GM19372 (cell line): Measurements from ENCODE around the gene MRPL28.
"Not testable (repeated sequence)": the region's sequence is repeated elsewhere in the genome, so short reads cannot be mapped to it uniquely, and the experiment has no call there.

ENCODE experiments used
- ATAC-seq: cut with Tn5 transposase; IDR thresholded peaks from one replicate; pipeline ENCODE4 v1.9.1; 2021; ENCODE audit warnings: mild to moderate bottlenecking, low read depth, moderate library complexity; ENCODE audit not compliant: unreplicated experiment

The MRPL28 gene

DNA sequence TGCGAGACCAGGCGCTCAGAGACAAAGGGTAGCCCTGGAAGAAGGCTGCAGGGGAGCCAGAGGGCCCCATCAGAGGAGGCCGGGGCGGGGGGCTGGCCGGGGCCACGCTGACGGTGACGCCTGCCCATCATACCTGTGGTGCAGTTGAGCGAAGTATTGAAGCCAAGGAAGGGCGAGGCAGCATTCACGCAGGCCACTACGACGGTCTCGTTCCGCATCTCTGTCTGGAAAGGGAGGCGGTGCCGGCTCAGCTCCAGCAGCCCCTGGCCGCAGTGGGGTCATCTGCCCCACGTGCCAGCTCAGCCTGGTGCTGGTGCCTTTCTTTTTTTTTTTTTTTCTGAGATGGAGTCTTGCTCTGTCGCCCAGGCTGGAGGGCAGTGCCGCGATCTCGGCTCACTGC is 4.9 kb upstream of the MRPL28 start:
- no peak for ATAC-seq

- ATAC-seq = no peak
Observed at GRCh38 chr16:374616-374926, 4.2 kb upstream of the MRPL28 start.

DNA sequence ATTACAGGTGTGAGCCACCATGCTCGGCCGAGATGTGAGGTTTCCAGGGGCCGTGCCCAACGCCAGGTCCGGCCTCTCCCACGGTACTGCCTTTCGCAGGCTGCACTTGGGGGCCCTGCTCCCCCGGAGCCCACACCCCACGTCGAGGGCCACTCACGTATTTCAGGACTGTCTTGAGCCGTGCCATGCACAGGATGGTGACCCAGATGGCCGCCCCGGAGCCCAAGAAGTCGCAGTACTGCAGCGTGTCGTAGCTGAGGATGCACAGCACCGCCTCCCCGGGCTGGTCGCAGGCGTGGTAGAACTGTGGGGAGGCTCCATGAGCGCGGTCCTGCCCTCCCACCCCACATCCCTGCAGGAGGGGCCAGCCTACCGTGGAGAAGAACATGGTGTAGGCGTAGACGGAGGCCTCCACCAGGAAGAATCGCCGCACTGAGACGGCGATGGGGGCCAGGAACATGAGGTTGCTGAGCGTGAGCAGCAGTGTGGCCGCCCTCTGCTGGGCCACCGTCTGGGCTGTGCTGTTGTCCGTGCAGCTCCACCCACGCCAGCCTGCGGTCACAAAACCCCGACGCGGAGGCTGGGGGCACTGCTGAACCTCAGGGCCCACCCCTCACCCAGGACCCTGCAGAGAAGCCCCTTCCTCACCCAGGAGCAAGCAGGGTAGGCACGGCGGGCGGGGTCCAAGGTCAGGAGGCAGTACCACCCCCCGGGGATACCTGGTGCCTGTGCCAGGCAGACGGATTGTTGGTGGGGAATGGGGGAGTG is 3.7 kb upstream of the MRPL28 start:
- ATAC-seq = no peak

DNA sequence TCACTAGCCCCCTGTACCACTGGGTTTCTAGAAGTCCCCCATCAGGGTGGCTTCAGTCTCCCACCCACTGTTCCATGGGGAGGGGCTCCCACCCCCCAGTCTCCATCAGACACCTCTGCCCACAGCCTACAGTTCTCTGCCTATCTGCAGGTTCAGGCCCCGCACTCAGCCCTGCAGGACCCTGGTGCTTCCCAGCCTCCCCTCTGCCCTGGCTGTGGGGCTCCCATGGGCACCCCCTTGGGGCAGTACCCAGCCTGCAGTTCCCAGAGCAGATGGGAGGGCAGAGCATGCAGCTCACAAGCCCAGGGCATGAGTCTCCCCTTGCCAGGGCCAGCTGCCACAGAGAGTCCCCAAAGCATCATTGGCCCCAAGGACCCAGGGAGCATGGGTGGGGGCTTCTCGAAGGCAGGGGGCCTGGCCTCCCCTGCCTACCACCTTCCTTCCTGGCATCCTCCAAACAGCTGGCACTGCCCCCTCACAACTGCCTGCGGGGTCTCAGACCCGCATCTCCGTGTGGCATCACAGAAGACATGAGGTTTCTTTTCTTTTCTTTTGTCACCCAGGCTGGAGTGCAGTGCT is 2.8 kb upstream of the MRPL28 start:
- ATAC-seq = no peak

GRCh38 chr16:372302-372983 is 2.1 kb upstream of the MRPL28 start:
- ATAC-seq = no peak

- no peak for ATAC-seq
Observed at GRCh38 chr16:371515-372301, 1.4 kb upstream of the MRPL28 start.

DNA sequence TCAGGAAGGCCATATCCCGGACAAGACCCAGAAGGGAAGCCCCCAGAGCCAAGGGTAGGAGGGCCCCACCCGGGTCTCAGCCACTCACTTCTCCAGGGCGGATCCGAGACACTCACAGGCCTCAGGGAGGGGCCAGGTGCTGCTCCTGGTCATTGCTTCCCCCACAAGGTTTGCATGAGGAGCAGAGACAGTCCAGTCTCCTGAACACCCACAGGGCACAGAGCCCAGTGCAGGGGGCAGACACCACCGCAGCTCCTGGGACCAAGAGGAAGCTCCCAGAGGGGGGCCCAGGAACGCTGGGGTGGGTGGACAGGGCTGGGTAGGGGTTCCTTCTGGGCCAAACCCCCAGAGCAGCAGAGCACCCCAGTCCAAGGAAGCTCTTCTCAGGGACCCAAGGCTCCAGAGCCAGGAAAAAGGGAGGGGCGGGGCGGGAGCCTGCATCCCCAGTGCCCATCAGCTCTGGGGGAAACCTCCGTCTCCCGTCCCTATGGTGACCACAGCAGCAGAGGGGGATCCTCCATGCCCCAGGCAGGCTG is 709 bp upstream of the MRPL28 start:
- ATAC-seq = no peak

GRCh38 chr16:369866-370436 is 387 bp downstream of the MRPL28 start:
- ATAC-seq = no peak

DNA sequence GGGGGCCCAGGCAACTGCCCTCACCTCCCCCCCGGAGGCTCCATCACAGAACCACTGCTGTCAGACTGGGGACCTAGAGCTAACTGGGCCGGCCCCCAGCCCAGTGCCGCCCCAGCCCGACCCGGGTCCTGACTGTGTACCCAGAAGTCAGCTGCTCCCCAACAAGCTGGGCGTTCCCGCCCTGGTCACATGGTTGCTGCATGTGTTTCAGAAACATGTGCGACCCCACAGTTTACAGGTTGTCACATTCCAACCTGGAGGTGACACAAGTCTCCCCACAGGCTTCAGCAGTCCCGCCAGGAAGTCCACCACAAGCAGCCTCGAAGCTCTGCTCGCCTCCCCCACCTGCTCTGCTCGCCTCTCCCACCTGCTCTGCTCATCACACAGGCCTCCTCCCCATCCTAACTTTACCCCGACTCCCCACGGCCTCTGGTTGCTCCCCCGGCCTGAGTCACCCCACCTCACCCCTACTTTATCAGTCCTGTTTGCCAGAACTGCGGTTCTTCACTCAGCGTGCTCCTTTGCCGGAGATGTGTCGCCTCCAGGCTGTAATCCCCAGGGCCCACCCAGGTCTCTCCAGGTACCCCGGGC is 968 bp downstream of the MRPL28 start:
- no peak for ATAC-seq

GRCh38 chr16:368388-369158 is 1.8 kb downstream of the MRPL28 start:
- no peak for ATAC-seq

DNA sequence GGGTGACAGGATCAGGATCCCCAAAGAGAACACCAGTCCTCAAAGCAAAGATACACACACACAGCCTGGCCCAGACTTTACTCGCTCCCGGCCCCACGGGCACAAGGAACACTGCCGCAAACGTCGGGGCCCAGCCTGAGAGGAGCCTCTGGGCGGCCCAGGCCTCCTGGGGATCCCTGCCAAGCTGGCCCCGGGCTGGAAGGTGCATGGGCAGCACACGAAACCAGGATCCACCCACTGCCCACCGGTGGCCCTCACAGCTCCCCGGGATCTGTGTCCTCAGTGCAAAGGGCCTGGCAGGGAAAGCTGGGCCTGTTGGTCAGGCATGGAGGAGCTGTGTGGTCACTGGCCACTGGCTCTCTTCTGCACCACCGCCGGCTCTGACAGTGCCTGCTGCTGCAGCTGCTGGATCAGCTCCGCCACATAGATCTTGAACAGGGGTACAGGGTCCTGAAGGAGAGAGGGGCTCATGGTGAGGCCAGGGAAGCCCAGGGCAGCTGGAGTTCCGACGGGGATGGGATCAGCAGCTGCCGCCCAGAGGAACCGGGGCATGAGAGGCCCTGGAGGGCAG is 2.9 kb downstream of the MRPL28 start:
- no peak for ATAC-seq

DNA sequence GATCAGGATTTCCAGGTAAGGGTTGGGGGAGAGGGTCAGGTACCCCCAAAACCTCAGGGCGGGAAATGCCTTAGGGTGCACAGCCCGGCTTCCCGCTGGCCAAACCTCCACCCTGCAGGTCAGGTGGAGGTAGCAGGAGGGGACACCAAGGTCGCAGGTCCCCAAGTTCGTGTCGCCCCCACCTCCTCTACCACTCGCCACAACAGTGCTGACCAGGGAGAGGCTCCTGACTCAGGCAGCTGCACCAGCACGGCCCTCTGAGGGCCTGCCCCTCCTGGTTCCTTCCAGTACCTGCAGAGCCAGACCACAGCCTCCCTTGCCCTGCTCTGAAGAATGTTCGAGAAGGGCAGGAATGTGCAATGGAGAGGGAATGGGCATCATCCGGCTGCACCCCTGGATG is 3.9 kb downstream of the MRPL28 start:
- no peak for ATAC-seq

DNA sequence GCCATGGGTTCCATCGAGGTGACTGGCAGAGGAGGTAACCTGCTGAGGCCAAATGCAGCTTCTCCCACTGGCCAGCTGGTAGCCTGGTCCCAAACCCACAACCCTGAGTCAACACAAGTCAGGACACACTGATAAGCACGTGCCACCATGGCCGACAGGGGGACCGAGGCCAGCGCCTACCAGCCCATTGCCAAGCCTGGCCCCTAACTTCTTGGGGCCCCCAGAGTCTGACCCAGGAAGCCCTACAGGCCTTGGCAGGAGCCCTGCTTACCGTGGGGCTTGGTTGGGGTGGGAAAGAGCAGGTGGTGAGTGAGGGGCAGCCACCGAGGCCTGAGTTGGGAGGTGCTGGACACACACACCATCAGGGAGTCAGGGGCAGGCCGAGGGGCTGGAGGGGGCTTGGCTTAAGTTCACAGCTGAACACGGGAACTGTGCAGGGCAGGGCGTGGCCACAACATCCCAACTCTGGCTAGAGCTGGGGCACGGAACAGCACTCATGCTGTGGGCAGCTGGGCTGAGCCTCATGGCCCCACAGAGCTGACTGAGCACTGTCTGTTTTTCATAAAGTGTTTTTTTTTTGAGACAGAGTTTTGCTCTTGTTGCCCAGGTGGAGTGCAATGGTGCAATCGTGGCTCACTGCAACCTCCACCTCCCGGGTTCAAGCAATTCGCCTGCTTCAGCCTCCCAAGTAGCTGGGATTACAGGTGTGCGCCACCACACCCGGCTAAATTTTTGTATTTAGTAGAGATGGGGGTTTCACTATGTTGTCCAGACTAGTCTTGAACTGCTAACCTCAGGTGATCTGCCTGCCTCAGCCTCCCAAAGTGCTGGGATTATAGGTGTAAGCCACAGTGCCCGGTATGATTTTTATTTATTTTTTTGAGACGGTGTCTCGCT is 5.5 kb downstream of the MRPL28 start:
- no peak for ATAC-seq

- ATAC-seq = no peak
Observed at GRCh38 chr16:363766-364490, 6.4 kb downstream of the MRPL28 start.

GRCh38 chr16:363110-363765 is 7.1 kb downstream of the MRPL28 start:
- no peak for ATAC-seq

DNA sequence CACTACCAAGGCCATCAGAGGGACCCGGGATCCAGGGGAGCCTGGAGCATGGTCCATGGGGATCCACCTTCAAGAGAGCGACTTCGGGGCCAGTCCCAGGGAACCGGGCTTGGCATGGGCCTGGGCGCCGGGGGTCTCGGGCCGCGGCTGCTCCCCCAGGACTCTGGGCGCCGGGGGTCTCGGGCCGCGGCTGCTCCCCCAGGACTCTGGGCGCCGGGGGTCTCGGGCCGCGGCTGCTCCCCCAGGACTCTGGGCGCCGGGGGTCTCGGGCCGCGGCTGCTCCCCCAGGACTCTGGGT is 7.7 kb downstream of the MRPL28 start:
- not testable (repeated sequence) for ATAC-seq
